DMS79 treated with DMSO at 0.1 percent for 48 hours (cell line): ENCODE measurements around the gene VTI1B.
"Not testable (repeated sequence)": the region's sequence is repeated elsewhere in the genome, so short reads cannot be mapped to it uniquely, and the experiment has no call there.

Experiments used
- DNase-seq: peaks from one replicate; lab custom pipeline; 2025; lab: John Stamatoyannopoulos, UW

Gene VTI1B

DNA sequence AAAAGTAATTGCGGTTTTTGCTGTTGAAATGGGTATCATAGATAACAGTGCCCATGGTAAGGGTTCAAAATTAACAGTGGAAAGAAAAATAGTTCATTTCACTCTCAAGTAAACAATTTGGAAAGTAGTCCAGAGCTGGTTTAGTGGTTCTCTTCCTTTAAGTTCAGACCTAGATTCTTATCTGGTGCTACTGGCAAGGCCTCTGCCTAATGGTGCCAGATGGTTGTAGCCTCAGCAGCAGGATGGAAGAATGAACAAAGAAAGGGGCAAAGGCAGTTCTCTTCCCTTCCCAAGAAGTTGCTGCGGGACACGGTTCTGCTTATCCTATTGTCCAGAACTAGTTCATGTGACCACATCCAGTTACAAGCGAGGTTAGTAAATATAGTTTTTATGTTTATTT, 44.2 kb downstream of the VTI1B start:
- DNase-seq, result no peak

DNA sequence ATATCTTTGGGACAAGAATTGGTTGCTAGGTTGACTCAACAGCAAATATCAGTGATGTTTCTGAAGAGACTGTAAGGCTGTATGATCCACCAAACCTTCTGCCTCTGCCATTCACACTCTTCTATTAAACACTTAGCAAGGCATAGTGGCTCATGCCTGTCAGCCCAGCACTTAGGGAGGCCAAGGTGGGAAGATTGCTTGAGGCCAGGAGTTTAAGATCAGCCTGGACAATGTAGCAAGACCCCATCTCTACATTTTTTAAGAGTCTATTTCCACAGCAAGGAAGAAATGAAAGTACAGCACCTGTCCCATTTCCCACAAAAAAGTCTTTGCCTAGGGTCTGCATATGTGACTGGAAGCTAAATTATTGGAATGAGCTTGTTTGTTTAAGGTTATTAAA, 46.9 kb downstream of the VTI1B start:
- DNase-seq, result no peak

DNA sequence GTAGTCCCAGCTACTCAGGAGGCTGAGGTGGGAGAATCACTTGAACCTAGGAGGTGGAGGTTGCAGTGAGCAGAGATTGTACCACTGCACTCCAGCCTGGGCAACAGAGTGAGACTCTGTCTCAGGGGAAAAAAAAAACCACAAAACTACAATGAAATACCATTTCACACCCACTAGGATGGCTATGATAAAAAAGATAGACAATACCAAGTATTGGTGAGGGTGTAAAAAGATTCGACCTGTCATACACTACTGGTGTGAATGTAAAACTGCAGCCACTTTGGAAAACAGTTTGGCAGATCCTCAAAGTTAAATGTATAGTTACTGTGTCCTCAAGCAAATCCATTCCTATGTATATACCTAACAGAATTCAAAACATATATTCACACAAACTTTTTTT, 48.3 kb downstream of the VTI1B start:
- not testable (repeated sequence) for DNase-seq

DNA sequence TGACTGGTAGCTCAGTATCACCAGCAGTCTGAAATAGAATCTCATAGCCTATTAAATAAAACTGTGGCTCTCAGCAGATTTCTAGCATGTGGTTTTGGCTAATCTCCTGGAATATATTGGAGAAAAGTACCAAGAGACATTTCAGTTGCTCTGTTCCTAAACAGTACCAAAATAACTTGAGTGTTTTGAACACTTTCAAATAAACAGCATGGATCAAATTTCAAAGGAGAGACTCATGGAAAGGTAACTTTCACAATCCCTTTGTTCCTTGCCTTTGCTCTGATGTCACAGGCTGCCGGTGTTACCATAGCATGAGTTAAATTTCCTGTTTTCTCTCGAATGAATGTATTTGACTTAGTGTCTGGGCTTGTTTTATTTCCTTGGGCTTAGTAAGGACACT, 51.3 kb downstream of the VTI1B start:
- peak; percentile 93 for DNase-seq

DNA sequence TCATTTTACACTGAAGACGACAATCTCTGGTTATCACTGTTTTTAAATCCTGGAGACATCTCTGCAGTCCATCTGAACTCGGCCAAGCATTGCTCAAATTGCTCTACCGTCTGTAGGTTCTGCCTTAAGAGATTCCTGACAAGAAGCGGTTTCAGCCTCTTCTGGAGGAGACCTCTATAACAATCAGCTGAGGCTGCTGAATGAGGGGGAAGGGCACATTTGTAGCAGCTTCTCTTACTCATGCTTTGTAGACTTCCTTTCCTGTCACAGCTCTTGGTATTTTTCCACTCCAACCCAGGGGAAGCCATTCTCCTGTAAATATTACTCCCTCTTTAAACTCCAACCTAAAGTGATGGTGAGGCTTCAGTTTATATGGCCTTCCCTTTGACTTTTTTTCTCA, 51.8 kb downstream of the VTI1B start:
- peak; percentile 89 for DNase-seq

DNA sequence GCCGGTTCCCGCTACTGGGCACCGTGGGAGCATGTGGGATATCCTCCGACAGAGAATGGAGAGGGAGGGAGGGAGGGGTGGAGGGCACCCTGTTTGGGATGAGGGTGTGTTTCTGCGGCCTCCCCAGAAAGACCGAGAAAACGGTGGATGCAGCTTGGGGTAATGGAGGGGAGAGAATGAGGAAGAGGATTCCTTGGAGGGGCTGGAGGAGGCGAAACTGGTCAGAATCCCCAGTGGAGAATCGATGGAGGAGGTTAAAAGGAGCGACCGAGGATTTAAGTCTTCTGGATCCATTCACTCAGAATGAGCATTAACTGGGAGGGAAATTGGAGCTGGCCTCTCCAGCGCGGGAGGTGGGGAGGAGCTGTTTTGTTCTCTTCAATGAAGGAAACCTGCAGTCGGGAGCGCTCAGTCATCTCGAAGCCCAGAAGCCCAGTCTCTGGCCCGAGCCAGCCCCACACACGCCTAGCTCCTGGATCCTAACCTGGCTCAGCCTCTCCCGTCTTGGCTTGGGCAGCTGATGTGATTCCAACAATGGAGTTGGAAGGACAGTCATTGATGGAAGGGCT, 54.1 kb downstream of the VTI1B start:
- DNase-seq, result peak; percentile 75

DNA sequence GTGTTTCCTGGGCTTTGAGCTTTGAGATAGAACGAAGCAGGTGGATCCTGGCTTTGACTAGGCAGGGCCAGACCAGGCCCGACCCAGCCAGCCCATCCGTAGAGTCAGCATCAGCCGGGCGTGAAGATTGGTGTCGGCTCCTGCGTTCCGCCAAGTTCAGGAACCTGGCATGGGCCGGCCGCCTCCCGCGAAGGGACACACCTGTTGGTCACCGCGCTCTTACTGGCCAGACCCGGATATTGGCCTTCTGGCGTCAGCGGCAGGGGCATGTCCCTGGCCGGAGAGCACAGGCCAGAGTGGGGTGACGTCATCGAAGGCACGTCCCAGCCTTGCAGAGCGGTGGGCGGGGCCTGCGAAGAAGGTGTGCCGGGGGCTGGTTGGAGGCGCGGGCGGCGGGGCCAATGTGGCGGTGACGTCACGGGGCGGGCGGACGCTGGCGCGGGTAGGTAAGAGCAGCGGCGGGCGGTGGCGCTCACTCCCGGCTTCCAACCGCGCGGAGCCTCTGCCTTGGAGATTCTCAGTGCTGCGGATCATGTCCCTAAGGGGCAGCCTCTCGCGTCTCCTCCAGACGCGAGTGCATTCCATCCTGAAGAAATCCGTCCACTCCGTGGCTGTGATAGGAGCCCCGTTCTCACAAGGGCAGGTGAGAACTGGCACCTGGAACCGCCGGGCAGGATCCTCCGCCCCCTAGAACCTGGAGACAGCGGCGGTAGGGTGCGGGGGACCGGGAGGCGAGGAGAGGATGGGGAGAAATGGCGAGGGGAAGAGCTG, 54.8 kb downstream of the VTI1B start, which contains the start of gene ARG2:
ARG2 (plus strand) TSS at position 475 of the 771 bp plus-strand sequence; CDS start at position 533, 58 bp downstream.
- DNase-seq, result peak; percentile 97

DNA sequence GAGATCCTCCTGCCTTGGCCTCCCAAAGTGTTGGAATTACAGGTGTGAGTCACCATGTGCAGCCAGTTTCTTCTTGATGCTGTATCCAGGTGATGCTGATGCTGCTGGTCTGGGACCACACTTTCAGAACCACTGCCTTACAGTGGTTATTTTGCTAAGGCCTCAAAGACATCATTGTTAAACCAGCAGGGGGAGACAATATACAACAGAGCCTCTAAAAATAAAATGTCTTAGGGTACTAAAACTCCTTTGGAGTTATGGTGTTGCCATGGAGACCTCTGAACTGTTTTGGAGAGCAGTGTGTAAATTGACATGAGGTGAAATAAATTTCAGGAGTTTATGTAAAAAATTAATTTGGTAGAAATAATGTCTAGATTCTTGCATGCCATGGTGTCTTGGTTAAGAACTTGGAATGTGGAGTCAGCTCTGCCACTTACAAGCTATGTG, 55.8 kb downstream of the VTI1B start:
- DNase-seq, result peak; percentile 78

DNA sequence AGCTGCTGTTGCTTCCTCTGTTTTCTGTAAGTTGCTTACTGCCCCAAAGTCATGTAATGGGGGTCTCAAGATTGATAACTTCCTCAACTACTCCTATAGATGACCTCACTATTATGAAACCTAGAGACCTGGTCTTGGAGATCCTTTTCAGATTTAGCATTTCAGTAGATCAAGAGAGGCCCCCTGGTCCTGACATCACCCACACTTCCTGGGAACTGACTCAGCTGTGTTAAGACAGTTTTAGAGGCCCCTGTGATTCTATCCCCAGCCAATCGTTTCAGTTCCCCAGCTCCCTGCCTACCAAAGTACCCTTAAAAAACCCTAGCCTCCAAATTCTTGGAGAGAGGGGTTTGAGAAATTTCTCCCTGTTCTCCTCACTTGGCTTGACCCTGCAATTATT, 63.9 kb downstream of the VTI1B start:
- no peak for DNase-seq

DNA sequence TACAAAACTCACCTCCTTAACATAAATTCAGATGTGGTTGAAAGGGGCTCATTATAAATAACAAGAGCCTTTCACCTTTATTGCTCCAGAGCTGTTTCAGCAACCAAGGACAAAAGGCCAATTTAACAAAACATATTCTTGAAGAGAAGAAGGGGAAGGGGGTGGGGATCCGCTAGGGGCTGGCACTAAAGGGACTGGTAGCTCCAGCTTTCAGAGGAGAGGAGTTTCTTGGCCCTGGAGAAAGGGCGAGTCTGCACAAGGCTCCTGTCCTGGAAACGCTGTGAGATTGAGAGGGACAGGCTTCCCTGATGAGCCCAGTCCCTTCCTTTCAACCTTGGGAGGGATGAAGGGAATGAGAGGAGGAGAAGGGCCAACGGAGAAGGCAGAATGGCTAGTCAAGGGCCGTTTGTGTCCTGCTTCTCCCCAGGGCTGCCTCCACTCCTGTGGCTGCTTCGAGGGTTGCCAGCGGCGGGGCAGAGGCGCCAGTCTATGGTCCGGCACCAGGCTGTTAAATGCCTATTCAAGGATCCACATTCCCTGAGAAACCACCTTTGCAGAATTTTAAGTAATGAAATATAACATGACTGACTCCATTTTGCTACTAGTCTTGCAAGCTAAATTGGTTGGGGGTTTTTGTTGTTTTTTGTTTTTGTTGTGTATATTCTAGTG, 64.7 kb downstream of the VTI1B start:
- DNase-seq, result no peak

DNA sequence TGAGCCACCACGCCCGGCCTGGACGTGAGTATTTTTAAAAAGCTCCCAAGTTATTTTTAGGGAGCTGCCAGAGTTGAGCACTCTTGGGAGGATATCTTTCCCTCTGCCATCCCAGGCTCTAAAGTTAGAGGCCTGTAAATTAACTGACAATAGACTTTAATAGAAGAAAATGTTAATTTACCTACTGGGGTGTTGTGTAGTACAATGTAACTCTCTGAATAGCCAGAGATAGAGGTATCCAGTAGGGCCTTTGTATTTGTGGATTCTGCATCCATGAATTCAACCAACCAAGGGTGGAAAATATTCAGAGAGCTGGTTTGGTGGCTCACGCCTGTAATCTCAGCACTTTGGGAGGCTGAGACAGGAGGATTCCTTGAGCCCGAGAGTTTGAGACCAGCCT, 66.8 kb downstream of the VTI1B start:
- DNase-seq, result no peak

DNA sequence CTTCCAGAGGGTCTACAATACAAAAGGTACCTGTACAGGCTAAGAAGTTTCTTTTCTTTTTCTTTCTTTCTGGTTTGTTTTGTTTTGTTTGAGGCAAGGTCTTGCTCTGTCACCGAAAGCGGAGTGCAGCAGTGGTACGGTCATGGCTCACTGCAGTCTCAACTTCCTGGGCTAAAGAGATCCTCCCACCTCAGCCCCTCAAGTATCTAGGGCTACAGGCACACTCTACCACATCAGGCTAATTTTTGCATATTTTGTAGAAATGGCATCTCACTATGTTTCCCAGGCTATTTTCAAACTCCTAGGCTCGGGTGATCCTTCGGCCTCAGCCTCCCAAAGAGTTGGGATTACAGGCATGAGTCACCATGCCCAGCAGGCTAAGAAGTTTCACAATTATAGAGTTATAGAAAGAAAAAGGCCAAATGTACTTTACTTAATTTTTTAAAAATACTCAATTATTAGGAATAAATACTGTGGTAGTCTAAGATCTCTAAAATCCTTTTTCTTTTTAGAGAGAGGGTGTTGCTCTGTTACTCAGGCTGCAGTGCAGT, 71.4 kb downstream of the VTI1B start:
- DNase-seq, result peak; percentile 16

DNA sequence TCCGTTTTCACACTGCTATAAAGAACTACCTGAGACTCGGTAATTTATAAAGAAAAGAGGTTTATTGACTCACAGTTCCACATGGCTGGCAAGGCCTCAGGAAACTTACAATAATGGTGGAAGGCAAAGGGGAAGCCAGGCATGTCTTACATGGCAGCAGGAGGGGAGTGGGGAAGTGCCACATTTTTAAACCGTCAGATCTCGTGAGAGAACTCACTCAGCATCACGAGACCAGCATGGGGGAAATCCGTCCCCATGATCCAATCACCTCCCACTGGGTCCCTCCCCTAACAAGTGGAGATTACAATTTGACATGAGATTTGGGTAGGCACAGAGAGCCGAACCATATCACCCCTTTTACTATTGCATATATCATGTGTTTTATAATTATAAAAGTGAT, 72.4 kb downstream of the VTI1B start:
- DNase-seq, result no peak

DNA sequence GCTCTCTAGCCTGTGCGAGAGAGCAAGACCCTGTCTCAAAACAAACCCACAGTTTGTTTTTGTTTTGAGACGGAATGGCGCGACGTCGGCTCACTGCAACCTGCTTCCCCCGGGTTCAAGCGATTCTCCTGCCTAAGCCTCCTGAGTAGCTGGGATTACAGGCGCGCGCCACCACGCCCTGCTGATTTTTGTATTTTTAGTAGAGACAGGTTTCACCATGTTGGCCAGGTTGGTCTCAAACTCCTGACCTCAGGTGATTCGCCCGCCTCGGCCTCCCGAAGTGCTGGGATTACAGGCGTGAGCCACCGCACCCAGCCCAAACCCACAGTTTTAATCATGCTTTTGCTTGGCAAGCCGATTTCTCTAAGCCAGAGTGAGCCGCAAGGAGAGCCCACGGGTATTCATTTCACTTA, 73.9 kb downstream of the VTI1B start:
- not testable (repeated sequence) for DNase-seq

DNA sequence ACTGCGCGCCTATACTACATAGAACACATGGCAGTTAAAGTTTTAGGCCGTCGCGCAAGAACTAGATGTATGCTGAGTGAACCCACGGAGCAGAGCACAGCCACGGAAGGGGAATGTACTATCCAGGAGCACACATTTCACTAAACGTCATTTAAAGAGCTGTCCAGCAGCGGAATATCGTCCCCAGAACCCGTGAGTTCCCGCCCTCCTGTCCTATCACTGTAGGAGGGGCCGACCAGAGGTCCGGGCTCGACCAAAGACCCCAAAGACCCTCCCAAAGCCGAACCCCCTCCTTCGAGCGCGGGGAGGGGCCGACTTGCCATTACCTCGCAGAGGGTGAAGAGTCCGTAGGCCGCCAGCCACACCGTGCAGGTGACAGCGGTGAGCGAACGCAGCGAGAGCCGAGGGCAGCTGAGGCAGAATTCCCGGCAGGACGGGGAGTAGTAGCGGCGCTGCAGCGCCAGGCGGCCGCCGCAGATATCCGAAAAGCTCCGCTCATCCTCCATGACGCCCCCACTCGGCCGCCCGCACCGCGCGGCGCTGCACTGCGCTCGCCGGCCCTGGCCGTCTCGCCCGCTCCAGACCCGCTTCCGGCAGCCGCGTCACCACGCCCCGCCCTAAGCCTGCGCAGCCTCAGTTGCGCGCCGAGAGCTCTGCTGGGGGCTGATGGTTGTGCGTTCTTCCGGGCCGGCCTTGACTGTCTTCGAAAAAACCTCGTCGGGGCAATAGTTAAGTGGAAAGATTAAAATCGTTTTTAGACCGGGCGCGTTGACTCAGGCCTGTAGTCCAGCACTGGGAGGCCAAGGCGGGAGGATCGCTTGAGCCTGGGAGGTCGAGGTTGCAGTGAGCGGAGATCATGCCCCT, 74.5 kb downstream of the VTI1B start, which contains the start of gene PIGH:
PIGH (minus strand) TSS at position 571 of the 864 bp plus-strand sequence; CDS start at position 506, 65 bp downstream.
- peak; percentile 91 for DNase-seq
